ENCODE measurements around the gene CCN5.

- TF ChIP-seq POLR2AphosphoS5 (IDR thresholded peaks at IDR 0.05) (no peak), CTCF (IDR thresholded peaks at IDR 0.05) (no peak), EP300 (IDR thresholded peaks at IDR 0.05) (no peak)
Measured at GRCh38 chr20:44776980-44777379, 61.8 kb downstream of the CCN5 start.
